Measurements from ENCODE around the gene MED15. TPM values are rescaled to one million over a fixed set of nuclear protein-coding genes. Genes with fewer than 3 reads are reported as not detected.
A peak's percentile ranks its signal among the peaks of the same experiment; 100 is the strongest.

MED15 gene
- polyA plus RNA-seq, 3 donors from 2014 or later: 12.1 to 91.3 (median 23.0) TPM

DNA sequence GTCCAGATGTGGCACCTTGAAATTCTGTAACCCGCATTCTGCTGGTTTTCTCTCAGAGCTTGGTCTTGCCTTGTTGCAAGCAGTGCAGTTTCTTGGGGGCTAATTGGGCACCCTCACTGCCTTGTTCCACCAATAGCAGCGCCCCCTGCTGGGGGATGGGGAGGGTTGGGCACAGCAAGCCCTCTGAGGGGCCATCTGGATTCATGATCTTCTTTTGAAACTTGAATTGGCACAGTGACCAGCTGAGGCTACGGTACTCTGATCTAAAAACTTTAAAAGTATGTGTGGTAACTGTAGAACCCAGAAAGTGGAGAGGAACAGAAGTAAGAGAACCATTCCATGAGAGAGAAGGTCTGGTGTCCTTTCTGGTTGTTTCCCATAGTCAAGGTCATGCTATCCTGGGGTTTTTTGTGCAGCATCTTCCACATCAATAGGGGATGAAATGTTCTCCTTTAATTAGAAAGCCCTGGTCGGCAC lies 64.2 kb downstream of the MED15 start:
- Mint-ChIP-seq H3K9me3 (no peaks in the 10 kb centered on the region), H3K27me3 (ENCODE audit: low read depth in 3 of 3) (peaks cover 7 to 17% (median 11%) of the 10 kb centered on the region in 3 donors), H3K36me3 (peaks cover 28 to 57% (median 39%) of the 10 kb centered on the region in 3 donors), H3K4me1 (peaks cover 84 to 97% of the 10 kb centered on the region in 2 donors), H3K27ac (peak overlapping the region; percentile 94 to 100 (median 98)), H3K4me3 (peak overlapping the region; percentile 42 to 94 (median 69))
- peak; percentile 64 to 75 (median 68) for DNase-seq

DNA sequence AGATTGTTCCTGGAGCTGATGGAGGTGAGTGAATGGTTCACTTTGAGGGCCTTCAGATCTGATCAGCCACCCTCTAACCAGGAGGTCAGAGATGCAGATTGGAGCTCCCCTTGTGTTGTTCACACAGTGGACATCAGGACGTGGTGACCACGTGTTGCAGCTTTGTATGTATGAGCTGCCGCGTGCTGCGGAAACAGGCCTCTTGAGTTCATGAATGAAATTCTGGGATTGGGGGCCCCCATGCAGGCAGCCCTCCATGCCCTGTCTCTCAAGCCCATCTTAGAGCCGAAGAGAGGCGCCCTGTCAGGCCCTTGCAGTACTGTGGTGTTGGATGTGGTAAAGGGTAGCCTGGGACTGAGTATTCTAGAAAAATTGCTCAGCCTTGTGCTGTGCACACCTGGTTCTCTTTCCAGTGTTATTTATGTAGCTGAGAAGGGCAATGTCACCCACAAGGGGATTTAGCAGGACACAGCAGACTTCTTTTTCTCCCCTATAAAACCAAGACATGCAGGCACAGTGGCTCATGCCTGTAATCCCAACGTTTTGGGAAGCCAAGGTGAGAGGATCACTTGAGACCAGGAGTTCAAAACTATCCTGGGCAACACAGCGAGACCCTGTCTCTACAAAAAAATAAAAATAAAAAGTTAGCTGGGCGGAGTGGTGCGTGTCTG lies 64.9 kb downstream of the MED15 start:
- H3K27ac Mint-ChIP-seq: peak overlapping the region; percentile 94 to 100 (median 98)
- peaks cover 7 to 11% (median 10%) of the 10 kb centered on the region in 3 donors for H3K27me3 Mint-ChIP-seq (ENCODE audit: low read depth in 3 of 3)
- H3K4me1 Mint-ChIP-seq: peaks cover 84 to 97% of the 10 kb centered on the region in 2 donors
- peak overlapping the region in 3 of 5 donors; percentile 67 to 94 (median 69) for H3K4me3 Mint-ChIP-seq
- DNase-seq: no peak
- no peaks in the 10 kb centered on the region for H3K9me3 Mint-ChIP-seq
- H3K36me3 Mint-ChIP-seq: peaks cover 23 to 50% (median 34%) of the 10 kb centered on the region in 3 donors

DNA sequence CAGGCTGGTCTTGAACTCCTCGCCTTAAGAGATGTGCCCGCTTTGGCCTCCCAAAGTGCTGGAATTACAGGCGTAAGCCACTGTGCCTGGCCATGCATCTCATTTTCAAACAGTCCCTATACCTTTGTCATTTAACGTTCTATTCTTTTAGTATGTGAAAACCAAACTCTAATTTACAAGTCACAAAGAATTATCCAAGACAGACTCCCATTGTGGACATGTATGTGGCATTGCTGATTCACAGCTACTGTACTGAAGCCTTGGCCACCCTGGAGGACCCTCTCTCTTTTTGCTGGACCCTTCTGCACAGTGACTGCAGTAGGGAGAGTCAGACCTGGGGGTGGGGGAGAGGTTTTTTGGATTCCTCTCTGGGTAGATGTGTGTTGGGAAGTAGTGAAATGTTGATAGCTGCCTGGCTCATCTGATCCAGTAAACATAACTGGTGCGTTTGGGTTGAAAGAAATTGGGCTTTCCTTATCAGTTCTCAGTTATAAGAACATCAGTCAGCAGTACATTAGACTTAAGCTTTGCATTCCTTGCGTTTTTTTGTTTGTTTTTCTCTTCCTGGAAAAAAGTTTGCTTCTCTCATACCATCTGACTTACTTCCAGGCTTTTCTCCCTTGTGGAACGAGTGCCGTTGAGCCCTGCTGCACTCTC lies 65.9 kb downstream of the MED15 start:
- Mint-ChIP-seq H3K4me1 (peaks cover 83 to 97% of the 10 kb centered on the region in 2 donors), H3K27ac (peak overlapping the region; percentile 61 to 85 (median 80)), H3K27me3 (ENCODE audit: low read depth in 3 of 3) (peaks cover 6 to 13% (median 7%) of the 10 kb centered on the region in 3 donors), H3K9me3 (no peaks in the 10 kb centered on the region), H3K4me3 (peak overlapping the region in 1 of 5 donors; percentile 7), H3K36me3 (peaks cover 26 to 52% (median 37%) of the 10 kb centered on the region in 3 donors)
- DNase-seq: no peak

DNA sequence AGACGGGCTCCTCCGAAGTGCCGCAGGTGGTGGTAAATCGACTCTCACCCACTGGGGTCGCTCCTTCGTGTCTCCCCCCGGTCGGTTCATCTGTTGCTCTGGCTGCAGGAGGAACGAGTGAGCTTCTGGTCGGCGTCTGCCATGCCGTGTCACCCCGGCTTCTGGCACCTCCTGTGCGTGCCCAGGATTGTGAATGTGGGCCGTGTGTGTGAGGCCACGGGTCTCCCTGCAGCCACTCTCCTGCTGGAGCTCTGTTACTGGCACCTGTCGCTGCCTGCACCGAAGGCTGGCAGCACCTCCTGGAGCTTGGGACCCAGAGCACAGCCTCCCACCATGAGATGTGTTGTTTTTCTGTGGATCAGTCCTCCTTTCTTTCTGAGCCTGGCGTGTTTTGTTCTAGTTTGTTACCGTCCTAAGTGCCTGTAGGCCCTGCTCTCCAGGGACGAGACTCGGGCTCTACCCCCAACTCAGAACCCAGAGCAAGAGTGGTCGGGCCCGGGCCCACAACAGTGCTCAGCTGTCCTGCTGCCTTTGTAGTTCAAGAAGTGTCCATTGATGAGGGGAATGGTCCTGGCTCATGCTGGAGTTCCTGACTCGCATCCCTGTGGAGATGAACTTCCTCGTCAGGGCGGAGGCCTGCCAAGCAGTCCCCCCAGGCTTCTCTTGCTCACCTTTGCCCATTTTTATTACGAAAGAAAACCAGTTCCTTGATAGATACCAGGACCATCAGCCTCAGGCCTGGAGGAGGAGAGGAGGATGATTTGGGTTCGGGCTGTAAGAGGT lies 66.6 kb downstream of the MED15 start:
- peaks cover 22 to 51% (median 37%) of the 10 kb centered on the region in 3 donors for H3K36me3 Mint-ChIP-seq
- peaks cover 83 to 97% of the 10 kb centered on the region in 2 donors for H3K4me1 Mint-ChIP-seq
- no peak for DNase-seq
- H3K27ac Mint-ChIP-seq: peak overlapping the region; percentile 30 to 85 (median 80)
- peaks cover 5 to 11% (median 6%) of the 10 kb centered on the region in 3 donors for H3K27me3 Mint-ChIP-seq (ENCODE audit: low read depth in 3 of 3)
- H3K9me3 Mint-ChIP-seq: no peaks in the 10 kb centered on the region
- peak overlapping the region in 2 of 5 donors; percentile 7 to 8 for H3K4me3 Mint-ChIP-seq

DNA sequence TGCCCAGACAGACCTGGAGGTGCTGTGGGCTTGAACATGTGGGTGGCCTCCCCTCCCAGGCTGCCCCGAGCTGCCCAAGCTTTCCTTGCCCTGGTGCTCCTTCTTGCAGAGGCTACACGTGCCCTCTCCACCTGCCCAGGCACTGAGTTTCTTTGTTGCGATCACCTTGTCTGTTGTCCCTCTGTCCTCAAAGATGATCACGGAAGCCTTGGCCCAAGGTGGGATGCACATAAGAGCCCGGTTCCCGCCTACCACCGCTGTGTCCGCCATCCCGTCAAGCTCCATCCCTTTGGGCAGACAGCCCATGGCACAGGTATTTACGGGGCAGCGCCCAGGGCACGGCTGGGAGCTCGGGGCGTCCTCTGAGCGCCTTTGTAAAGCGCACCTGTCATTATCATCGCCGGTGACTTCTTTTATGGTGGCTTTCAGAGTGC lies 67.5 kb downstream of the MED15 start:
- Mint-ChIP-seq H3K27ac (peak overlapping the region; percentile 30 to 85 (median 74)), H3K4me3 (peak overlapping the region in 1 of 5 donors; percentile 42), H3K4me1 (peaks cover 83 to 97% of the 10 kb centered on the region in 2 donors), H3K9me3 (no peaks in the 10 kb centered on the region), H3K36me3 (peaks cover 20 to 49% (median 41%) of the 10 kb centered on the region in 3 donors), H3K27me3 (ENCODE audit: low read depth in 3 of 3) (peaks cover 0 to 6% (median 0%) of the 10 kb centered on the region in 3 donors)
- DNase-seq: no peak

DNA sequence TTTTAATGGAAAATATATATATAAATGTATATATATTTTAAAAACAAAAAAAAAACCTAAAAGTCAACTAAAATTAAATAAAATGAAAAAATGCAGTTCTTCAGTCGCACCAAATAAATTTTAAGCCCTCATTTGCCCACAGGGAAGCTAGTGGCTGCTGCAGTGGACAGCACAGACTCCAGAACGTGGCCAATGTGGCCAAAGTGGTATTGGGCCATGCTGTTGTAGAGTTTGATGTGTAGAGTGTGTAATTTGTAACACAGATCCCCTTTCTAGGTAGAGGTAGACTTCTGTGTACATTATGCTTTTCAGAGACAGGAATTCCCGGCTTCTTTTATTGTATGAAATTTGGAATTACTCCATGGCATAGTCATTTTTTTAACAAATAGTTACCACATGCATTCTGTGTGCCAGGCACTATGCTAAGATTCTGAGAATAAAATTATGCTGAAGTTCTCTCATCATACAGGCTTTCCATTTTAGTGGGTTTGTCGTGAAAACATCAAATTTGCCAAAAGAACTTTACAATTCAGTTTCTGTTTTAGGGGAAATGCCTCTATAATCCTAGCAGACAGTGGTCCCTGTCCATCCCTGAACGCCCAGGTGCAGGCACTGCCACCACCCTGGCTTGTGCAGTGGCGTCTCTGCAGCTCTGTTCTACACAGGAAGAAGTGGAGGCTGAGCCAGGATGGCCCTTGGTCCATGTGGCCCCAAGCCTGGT lies 68.5 kb downstream of the MED15 start:
- DNase-seq: no peak
- no peaks in the 10 kb centered on the region for H3K9me3 Mint-ChIP-seq
- H3K4me1 Mint-ChIP-seq: peaks cover 84 to 97% of the 10 kb centered on the region in 2 donors
- H3K4me3 Mint-ChIP-seq: peak overlapping the region; percentile 37 to 84 (median 63)
- peaks cover 0 to 7% (median 0%) of the 10 kb centered on the region in 3 donors for H3K27me3 Mint-ChIP-seq (ENCODE audit: low read depth in 3 of 3)
- peak overlapping the region; percentile 92 to 96 (median 94) for H3K27ac Mint-ChIP-seq
- peaks cover 20 to 52% (median 45%) of the 10 kb centered on the region in 3 donors for H3K36me3 Mint-ChIP-seq

DNA sequence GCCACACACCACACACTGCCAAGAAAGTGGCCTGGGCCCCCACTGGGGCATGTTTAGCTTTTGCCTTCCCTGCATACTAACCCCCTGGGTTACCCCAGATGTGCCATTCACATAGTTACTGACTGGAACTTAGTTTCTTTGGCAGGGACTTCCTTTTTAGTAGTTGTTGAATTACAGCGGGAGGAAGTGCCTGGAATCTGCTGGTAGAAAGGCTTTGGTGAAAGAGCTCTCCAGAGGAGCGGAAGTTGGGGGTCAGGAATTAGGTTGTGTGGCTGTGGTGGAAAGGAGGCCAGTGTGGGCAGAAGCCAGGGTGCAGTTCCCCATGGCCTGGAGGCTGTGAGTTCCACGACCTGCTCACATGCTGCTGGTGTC lies 69.0 kb downstream of the MED15 start:
- Mint-ChIP-seq H3K27me3 (ENCODE audit: low read depth in 3 of 3) (peaks cover 0 to 7% (median 0%) of the 10 kb centered on the region in 3 donors), H3K4me3 (peak overlapping the region; percentile 37 to 84 (median 63)), H3K36me3 (peaks cover 19 to 50% (median 44%) of the 10 kb centered on the region in 3 donors), H3K9me3 (no peaks in the 10 kb centered on the region), H3K4me1 (peaks cover 84 to 97% of the 10 kb centered on the region in 2 donors), H3K27ac (peak overlapping the region; percentile 92 to 96 (median 94))
- DNase-seq: peak in 2 of 3 donors; percentile 54 to 55

DNA sequence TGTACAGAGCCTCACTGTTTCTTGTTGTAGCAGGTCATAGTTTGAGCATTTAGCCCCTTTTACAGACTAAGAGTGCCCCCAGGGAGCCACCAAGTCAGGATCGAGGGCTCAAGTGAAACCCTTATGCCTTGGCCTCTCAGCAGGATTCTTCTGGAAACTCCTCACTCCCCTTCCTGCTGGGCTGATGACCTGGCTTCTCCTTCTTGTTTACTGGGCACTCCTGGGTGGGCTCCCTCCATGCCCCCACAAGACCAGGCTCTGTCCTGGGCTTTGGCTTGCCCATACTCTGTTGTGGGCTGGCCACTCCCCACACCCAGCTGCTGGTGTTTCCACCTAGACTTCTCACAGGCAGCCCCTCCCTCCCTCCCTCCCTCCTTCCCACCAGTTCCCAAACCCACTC lies 69.6 kb downstream of the MED15 start:
- Mint-ChIP-seq H3K27me3 (ENCODE audit: low read depth in 3 of 3) (peaks cover 0 to 9% (median 2%) of the 10 kb centered on the region in 3 donors), H3K4me1 (peaks cover 83 to 97% of the 10 kb centered on the region in 2 donors), H3K4me3 (peak overlapping the region; percentile 24 to 84 (median 81)), H3K9me3 (no peaks in the 10 kb centered on the region), H3K27ac (peak overlapping the region; percentile 92 to 96 (median 94)), H3K36me3 (peaks cover 16 to 45% (median 41%) of the 10 kb centered on the region in 3 donors)
- DNase-seq: no peak

DNA sequence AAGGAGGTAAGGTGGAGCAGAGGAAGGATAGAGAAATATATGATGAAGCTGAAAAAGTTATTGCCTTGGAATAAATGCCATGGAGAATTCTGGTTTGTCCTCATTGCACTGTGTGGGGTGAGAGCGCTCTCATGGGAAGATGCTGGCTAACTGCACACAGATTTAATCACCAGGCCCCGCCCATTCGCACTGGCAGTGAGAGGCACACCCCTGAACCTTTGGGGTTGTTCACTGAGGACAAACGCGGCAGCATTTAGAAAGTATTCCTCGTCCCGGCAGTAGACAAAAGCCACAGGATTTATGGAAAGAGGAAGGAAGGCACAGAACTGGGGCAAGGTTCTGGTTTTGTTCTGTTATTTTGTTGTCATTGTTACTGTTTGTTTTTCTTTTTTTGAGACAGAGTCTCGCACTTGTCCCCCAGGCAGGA lies 70.2 kb downstream of the MED15 start:
- Mint-ChIP-seq H3K4me3 (peak overlapping the region; percentile 76 to 82 (median 79)), H3K36me3 (peaks cover 16 to 41% (median 41%) of the 10 kb centered on the region in 3 donors), H3K27me3 (ENCODE audit: low read depth in 3 of 3) (peaks cover 0 to 9% (median 3%) of the 10 kb centered on the region in 3 donors), H3K9me3 (no peaks in the 10 kb centered on the region), H3K27ac (peak overlapping the region; percentile 92 to 96 (median 94)), H3K4me1 (peaks cover 78 to 92% of the 10 kb centered on the region in 2 donors)
- peak in 2 of 3 donors; percentile 52 to 57 for DNase-seq

DNA sequence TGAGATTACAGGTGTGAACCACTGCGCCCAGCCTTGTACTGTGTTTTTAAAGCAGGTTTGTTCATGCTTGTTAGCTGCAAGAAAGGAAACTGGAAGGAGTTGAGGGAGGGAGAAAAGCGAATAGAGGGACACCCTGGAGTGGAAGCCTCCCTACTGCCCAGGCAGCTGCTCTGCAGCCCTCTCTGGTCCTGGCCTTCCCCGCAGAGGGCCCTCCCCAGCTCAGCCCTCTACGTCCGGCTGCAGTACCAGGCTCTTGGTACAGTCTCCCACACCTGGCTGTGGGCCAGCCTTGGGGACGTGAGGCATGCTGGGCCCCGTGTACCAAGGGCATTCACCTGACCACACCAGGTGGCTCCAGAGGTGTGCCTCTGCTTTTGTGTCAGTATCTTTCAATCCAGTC lies 70.8 kb downstream of the MED15 start:
- no peaks in the 10 kb centered on the region for H3K9me3 Mint-ChIP-seq
- H3K36me3 Mint-ChIP-seq: peaks cover 14 to 39% (median 39%) of the 10 kb centered on the region in 3 donors
- DNase-seq: no peak
- peak overlapping the region; percentile 76 to 82 (median 79) for H3K4me3 Mint-ChIP-seq
- H3K27me3 Mint-ChIP-seq (ENCODE audit: low read depth in 3 of 3): peaks cover 0 to 9% (median 3%) of the 10 kb centered on the region in 3 donors
- H3K27ac Mint-ChIP-seq: peak overlapping the region; percentile 92 to 96 (median 94)
- peaks cover 76 to 88% of the 10 kb centered on the region in 2 donors for H3K4me1 Mint-ChIP-seq

DNA sequence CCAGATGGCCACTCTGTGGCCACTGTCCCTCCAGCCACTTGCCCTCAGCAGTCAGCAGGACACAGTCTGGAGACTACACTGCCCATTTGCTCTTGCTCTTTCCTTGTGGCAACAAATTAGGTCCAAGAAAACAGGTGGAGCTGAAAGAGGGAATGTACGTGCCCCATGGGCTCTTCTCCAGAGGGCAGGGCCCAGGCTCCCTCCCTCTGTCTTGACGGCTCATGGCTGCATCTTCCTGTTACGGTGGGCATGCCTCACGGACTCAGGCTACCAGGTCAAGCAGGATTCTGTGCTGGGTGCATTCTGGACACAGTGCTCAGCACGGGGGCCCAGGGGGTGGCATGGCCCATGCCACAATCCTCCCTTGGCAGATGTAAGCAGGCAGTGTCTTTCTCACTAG lies 71.3 kb downstream of the MED15 start:
- Mint-ChIP-seq H3K36me3 (peaks cover 9 to 36% (median 34%) of the 10 kb centered on the region in 3 donors), H3K4me1 (peaks cover 71 to 83% of the 10 kb centered on the region in 2 donors), H3K4me3 (peak overlapping the region; percentile 33 to 79 (median 47)), H3K27ac (peak overlapping the region; percentile 91 to 96 (median 93)), H3K27me3 (ENCODE audit: low read depth in 3 of 3) (peaks cover 0 to 9% (median 3%) of the 10 kb centered on the region in 3 donors), H3K9me3 (no peaks in the 10 kb centered on the region)
- DNase-seq: no peak

DNA sequence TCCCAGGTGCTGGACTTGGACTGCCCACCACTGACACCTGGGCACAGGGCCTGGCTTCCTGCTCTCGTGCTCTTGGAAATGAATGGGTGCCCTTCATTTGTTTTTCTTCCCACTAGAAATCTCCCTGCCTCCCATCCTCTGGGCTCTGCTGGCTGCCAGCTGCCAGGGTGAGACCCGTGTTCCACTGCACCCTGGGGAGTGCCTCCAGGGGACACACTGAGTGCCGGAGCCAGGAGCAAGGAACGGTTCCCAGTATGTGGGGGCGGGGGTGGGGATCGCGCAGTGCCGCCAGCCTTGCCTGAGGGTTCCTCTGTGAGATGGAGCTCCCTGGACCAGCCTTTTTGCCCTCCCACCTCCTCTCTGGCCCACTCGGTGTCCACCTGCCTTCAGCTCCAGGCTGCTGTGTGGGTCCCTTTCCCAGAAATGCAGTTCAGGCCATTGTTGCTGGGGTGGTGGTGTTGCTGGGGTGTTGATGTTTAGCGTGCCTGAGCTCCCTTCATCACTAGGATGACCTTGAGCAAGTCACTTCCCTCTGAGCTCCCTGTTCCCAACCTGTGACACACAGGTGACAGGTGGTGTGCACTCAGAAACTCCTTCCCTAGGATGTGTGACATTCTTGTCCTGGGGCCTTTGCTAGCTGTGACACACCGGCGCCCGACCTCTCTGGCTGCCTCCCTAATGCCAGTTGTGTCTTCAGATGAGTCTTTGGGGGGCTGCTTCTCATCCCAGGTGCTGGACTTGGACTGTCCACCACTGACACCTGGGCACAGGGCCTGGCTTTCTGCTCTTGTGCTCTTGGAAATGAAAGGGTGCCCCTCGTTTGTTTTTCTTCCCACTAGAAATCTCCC lies 72.1 kb downstream of the MED15 start:
- no peak for DNase-seq
- peaks cover 0 to 9% (median 6%) of the 10 kb centered on the region in 3 donors for H3K27me3 Mint-ChIP-seq (ENCODE audit: low read depth in 3 of 3)
- peak overlapping the region; percentile 66 to 82 (median 77) for H3K4me3 Mint-ChIP-seq
- H3K4me1 Mint-ChIP-seq: peaks cover 70 to 75% of the 10 kb centered on the region in 2 donors
- peak overlapping the region; percentile 91 to 96 (median 93) for H3K27ac Mint-ChIP-seq
- H3K36me3 Mint-ChIP-seq: peaks cover 9 to 33% (median 26%) of the 10 kb centered on the region in 3 donors
- H3K9me3 Mint-ChIP-seq: no peaks in the 10 kb centered on the region

All from immature natural killer cell (primary cell).